HuH-7.5 (cell line): ENCODE measurements around the gene LPAR2.
"Not testable (repeated sequence)": the region's sequence is repeated elsewhere in the genome, so short reads cannot be mapped to it uniquely, and the experiment has no call there.

Experiments
- DNase-seq: peaks from one replicate; pipeline ENCODE4 v3.0.0; 2011; ENCODE audit warnings: low spot score

Gene LPAR2

DNA sequence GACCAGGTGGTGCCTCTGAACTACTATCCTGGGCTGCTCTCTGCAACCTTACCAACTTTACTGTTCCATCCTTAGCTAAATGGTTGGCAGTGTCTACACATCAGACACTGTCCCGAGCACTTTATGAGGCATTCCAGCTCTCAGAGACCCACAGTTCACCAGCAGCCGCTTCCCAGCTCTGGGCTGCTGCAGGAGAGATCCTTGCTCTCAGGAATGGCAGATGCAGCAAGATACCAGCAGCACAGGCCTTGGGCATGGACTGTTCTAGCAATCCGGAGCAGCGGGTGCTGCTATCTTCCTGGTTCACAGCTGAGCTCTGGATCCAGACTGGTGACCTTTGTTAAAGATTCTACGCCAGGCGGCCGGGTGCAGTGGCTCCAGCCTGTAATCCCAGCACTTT lies 3.3 kb upstream of the LPAR2 start:
- DNase-seq: no peak

DNA sequence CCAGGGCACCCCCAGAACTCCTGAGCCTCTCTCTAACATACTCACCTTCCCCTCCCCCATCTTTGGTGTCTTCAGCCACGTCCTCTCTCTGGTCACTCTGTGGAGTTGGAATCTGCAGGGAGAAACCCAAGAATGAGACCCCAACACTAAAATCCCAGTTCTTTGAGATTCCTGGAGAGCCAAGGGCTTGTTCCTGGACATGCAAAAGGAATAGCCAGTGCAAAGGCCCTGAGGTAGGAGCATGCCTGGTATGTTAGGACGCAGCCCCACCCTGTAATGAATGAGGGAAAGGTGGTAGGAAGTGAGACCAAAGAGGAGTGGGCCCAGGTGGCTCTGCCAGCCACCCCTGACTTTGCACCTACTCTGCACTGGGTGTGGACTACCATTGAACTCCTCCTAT lies 2.4 kb upstream of the LPAR2 start:
- DNase-seq: no peak

- DNase-seq: no peak
Observed at GRCh38 chr19:19630062-19630414, 2.0 kb upstream of the LPAR2 start.

GRCh38 chr19:19628501-19629134 lies 598 bp upstream of the LPAR2 start:
- DNase-seq: no peak

- no peak for DNase-seq
Observed at GRCh38 chr19:19626516-19627472, 1.2 kb downstream of the LPAR2 start.

- no peak for DNase-seq
Observed at GRCh38 chr19:19624032-19624570, 3.9 kb downstream of the LPAR2 start.

DNA sequence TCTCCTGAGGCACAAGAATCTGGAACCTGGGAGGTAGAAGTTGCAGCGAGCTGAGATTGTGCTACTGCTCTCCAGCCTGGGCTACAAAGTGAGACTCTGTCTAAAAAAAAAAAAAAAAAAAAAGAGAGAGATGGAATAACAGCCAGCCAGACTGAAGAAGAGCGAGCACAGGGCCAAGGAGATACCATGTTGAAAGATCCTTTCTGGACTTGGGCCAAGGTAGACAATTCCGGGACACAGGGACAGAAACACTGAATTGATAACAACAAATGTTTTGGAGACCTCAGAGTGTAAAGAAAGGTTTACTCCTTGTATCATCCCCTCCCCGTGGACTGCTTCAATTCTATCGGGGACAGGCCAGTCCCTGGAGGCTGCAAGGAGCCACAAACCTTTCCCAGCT lies 4.6 kb downstream of the LPAR2 start:
- DNase-seq: no peak

- no peak for DNase-seq
Observed at GRCh38 chr19:19619849-19620210, 8.2 kb downstream of the LPAR2 start.

GRCh38 chr19:19619181-19619848 lies 8.7 kb downstream of the LPAR2 start:
- DNase-seq: no peak

DNA sequence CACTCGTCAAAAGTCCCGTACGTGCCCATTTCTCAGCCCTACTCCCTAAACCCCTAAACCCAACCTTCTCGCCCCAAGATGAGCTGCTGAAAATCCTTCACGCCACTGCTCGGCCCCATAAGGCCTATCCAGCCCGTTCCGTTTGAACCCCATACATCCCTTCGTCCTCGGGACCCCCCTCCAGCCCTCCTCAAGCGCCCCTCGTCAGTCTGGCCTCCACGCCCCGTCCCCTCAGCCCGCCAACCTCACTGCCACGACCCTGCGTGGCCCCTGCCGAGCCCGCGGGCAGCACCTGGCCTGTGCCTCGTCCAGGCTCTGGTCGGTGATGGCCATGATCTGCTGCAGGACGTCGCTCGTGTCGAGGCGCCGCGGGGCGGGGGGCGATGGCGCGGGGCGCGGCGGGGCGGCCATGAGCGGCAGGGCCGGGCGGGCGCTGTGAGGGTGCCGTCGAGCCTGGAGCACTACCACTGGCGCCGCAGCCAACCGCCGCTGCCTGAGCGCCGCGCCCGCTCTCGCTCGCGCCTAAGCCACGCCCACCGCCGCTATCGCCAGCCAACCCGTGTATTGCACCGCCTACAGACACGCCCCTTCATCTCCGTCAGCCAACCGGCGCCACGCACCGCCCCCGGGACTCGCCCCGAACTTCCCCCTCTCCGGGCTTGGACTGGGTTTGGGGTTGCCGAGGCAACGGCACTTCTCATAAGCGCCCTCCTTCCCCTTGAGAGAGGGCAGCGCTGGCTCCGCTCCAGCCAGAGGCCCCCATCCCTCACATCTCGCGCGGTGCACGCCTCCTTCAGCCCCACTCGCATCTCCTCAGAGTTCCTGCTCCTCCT lies 9.6 kb downstream of the LPAR2 start, which contains the start of gene PBX4:
PBX4 (minus strand) TSS at position 469 of the 833 bp plus-strand sequence; CDS start at position 411, 58 bp downstream.
- no peak for DNase-seq

DNA sequence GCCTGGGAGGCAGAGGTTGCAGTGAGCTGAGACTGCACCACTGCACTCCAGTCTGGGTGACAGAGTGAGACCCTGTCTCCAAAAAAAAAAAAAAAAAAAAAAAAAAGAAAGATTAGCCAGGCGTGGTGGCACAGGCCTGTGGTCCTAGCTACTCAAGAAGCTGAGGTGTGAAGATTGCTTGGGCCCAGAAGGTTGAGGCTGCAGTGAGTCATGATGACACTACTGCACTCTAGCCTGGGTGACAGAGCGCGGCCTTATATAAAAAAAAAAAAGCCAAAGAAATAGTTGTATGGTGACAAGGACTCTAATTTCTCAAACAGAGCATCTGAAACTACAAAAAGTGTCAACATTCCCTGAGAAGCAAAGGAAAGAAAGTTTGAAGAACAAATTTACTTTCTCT lies 12.9 kb downstream of the LPAR2 start:
- no peak for DNase-seq

- no peak for DNase-seq
Observed at GRCh38 chr19:19613506-19613905, 14.5 kb downstream of the LPAR2 start.

- no peak for DNase-seq
Observed at GRCh38 chr19:19610376-19611202, 17.4 kb downstream of the LPAR2 start.

GRCh38 chr19:19606686-19607085 lies 21.3 kb downstream of the LPAR2 start:
- DNase-seq: not testable (repeated sequence)

DNA sequence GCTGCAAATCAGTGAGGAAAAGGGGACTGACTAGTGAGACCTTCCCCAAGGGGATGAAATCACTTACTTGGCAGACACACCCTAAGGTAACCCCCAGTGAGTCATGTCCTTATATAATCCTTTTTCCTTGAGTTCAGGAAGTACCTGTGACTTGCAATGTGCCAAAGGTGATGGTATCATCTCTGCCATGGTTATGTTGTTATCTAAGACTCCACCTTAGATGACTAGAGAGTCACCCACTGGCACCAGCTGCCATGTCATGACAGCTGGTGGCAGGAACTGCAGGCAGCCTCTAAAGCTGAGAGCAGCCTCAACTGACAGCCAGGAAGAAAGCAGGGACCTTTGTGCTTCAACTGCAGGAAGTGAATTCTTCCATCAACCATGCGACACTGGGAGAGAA lies 22.0 kb downstream of the LPAR2 start:
- DNase-seq: no peak

- DNase-seq: no peak
Observed at GRCh38 chr19:19602713-19603324, 25.2 kb downstream of the LPAR2 start.

DNA sequence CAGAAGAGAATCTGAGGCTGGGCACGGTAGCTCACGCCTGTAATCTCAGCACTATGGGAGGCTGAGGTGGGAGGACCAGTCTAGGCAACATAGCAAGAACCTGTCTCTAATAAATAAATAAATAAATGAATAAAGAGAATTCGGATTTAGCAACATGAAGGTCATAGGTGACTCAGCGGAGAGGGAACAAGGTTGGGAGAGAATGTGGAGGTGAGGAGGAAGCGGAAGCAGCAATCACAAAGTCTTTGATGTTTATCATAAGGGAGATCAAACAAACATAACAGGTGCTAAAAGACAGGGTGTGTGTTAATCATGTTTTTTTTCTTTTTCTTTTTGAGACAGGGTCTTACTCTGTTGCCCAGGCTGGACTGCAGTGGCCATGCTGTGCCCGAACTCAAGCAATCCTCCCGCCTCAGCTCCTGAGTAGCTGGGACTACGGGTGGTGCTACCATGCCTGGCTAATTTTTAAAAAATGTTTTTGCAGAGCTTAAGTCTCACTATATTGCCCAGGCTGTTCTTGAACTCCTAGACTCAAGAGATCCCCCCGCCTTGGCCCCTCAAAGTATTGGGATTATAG lies 25.8 kb downstream of the LPAR2 start:
- no peak for DNase-seq

- DNase-seq: no peak
Observed at GRCh38 chr19:19600793-19601330, 27.2 kb downstream of the LPAR2 start.

GRCh38 chr19:19598728-19599451 lies 29.1 kb downstream of the LPAR2 start:
- not testable (repeated sequence) for DNase-seq
